G401 (cell line): ENCODE results near the gene EHMT1. TPM values are rescaled to one million over a fixed set of nuclear protein-coding genes. Genes with fewer than 3 reads are reported as not detected.

Experiments
- DNase-seq: peaks from one replicate; pipeline ENCODE4 v3.0.0-alpha.2; 2015; ENCODE audit warnings: low spot score
- in situ Hi-C: cut with HindIII; loops from 2 replicates; pipeline ENCODE4 v1.10.0; 2016; ENCODE audit warnings: low sequenced_read_pairs, mixed read lengths
- total RNA-seq: library from RNA; depleted of rRNA; stranded (reverse); fragments of >200 nt; shearing (Covaris generic); gene quantifications from 2 replicates; pipeline ENCODE4 v1.2.3, GENCODE V29; 2014

The EHMT1 gene
- total RNA-seq, 1 experiment from 2014 or later = 97.4 TPM

DNA sequence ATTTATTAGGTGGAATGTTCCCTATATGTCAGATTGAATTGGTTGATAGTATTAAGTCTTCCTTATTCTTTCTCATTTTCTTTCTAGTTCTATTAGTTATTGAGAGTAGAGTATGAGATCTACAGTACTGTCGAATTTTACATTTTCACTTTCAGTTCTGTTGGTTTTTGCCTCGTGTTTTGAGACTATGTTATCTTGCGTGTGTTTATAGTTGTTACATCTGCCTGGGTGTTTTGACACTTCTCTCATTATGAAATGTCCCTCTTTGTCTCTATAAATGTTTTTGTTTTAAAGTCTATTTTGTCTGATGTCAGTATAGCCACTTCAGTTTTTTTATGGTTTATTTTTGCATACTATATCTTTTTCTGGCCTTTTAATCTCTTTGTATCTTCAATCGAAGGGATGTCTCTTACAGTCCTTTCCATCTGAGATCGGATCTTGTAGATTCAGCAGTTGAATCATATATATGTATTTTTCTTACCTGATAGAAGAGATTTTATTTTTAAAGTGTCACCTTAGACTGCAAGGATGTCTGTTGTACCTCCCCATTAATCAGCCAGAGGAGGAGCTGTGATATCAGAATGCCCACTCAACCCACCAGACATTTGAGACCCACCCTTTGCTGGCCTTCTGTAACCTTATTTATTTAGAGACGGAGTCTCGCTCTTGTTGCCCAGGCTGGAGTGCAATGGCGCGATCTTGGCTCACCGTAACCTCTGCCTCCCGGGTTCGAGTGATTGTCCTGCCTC lies 20.7 kb downstream of the EHMT1 start:
- in situ Hi-C loops = no loop called here
- no peak for DNase-seq

DNA sequence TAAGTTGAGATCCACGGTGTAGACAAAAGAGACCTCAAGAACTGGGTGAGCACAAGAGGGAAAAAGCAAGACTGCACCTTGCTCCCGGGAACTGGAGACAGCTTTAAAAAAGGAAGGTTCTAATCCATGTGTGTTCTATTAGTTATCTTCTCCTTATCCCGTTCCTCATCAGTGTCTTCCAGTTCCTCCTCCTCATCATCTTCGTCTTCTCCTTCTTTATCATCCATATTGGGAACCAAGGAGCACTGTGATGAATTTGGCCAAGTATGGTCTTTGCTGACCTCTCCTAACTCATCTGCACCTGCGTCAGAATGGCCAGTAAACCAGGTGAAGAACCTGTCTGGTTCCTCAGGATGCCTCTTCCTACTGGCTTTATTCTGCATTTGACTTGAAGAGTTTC lies 22.1 kb downstream of the EHMT1 start:
- no peak for DNase-seq
- in situ Hi-C loops = no loop called here

DNA sequence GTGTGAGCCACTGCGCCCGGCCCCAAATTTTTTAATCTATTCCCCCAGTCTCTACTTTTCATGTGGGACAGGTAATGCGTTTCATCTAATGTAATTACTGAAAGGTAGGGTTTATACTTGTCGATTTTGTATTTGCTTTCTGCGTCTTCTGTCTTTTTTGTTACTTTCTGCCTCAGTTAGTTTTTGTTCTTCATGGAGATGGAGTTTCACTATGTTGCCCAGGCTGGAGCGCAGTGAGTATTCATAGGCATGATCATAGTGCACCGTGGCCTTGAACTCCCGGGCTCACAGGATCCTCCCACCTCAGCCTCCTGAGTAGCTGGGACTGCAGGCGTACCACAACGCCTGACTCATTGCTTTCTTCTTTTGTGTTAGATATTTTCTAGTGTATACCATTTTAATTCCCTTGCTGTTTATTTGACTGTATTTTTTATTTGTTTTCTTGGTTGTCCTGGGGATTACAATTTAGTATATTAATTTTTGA lies 23.4 kb downstream of the EHMT1 start:
- in situ Hi-C loops = no loop called here
- DNase-seq = no peak

DNA sequence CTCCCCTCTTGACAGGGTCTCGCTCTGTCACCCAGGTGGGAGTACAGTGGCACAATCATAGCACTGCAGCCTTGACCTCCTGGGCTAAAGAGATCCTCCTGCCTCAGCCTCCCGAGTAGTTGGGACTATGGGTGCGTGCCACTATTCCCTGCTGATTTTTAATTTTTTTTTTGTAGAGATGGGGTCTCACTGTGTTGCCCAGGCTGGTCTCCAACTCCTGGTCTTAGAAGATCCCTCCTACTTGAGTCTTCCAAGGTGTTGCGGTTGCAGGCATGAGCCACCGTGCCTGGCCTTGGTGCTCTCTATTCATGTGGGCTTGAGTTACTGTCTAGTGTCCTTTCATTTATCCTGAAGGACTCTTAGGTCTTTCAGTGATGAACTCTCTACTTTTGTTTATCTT lies 24.1 kb downstream of the EHMT1 start:
- no peak for DNase-seq
- in situ Hi-C loops = no loop called here

DNA sequence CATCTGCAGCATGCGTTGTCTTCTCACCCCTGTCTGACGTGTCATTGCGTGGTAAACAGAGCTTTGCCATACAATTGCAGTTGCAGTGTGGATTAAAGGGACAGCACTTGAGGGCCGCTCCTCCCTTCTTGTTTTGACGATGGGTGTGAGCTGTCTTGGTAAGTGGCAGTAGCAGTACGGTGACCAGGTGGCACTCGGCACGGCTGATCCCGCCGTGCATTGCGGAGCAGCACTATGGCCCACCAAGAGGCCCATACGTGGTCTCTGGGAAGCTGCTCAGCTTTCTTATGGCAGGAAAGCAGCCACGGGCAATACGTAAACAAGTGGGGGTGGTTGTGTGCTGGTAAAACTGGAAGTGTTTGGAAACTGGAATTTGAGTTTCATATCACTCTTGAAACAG lies 25.1 kb downstream of the EHMT1 start:
- in situ Hi-C loops = no loop called here
- DNase-seq = no peak

DNA sequence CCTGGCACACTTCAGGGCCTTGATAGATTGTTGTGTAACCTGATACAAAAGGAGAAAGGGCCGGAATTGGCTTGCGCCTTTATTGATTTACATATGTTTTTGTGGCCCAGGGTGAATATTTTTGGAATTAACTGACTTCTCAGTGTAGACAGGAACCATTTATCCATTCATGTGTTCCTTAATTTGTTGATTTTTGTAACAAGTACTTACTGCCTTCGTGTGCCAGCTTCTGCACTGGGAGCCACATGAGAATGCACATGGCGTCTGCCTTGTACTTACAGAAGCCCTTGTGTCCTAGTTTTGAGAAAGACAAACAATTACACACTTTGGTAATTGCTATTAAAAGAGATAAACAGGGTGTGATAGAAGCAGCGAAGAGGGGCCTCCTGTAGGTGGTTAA lies 26.4 kb downstream of the EHMT1 start:
- in situ Hi-C loops = no loop called here
- no peak for DNase-seq

DNA sequence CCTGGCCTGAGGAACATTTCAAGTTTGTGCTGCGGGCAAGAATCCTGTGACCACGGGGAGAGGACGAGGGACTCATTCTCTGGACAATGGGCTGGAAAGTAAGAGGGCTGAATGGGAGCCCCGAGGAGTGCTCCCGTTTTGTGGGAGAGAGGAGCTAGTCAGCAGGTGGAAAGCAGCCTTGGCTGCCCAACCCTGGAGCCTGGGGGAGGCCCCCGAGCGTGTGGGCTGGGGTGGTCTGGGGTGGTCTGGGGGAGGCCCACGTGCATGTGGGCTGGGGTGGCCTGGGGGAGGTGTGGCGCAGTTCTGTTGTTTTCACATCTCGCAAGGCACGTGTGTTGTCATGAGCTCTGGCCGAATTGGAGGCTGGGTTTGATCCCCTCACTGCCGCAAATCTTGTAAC lies 27.5 kb downstream of the EHMT1 start:
- in situ Hi-C loops = no loop called here
- DNase-seq = no peak

DNA sequence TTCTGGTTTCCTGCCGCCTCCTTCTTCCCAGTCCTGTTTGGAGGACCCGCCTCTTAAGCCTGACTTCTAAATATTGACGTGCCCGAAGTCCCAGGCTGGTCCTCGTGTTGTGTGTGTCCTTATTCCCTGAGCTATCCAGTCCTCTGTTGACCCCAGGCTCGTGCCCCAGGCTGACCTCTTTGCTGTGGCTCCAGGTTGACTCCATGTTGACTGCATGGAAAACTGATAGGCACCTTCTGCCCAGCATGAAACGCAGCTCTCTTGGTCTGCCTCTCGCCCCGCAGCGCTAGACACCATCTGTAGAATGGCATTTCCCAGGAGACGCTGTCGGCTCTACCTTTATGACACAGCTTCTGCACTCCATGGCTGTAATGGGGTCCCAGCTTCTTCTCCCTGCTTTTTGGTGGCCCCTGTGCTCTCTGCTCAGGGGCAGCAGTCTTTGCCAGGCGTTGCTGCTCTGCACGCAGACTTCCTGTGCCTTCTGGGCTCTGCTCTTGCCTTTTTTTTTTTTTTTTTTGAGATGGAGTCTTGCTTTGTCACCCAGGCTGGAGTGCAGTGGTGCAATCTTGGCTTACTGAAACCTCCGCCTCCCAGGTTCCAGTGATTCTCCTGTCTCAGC lies 28.4 kb downstream of the EHMT1 start:
- no peak for DNase-seq
- in situ Hi-C loops = no loop called here

DNA sequence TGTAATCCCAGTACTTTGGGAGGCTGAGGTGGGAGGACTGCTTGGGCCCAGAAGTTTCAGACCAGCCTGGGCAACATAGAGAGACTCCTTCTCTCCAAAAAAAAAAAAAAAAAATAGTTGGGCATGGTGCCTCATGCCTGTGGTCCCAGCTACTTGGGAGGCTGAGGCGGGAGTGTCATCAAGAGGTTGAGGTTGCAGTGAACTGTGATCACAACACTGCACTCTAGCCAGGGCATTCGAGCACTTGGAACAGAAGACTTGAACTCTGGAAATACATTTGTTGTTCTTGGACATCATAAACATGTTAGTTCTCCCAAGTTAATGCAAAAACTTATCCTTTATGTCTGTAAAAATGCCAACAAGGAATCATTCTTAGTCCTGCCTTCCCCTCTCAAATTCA lies 29.6 kb downstream of the EHMT1 start:
- DNase-seq = no peak
- in situ Hi-C loops = no loop called here

DNA sequence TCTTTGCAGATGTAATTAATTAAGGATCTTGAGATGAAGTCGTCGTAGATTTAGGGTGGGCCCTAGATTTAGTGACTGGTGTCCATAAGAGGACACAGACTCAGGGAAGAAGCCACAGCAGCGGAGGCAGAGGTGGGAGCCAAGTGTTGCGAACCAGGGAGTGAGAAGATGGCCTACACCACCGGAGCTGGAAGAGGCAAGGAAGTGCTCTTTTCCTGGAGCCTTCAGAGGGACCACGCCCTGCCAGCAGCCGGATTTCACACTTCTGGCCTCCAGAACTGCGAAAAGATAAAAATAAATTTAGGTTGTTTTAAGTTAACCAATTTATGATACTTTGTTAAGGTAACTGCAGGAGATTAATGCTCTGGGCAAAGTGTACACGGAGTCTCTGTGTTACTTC lies 30.7 kb downstream of the EHMT1 start:
- DNase-seq = no peak
- in situ Hi-C loops = no loop called here

DNA sequence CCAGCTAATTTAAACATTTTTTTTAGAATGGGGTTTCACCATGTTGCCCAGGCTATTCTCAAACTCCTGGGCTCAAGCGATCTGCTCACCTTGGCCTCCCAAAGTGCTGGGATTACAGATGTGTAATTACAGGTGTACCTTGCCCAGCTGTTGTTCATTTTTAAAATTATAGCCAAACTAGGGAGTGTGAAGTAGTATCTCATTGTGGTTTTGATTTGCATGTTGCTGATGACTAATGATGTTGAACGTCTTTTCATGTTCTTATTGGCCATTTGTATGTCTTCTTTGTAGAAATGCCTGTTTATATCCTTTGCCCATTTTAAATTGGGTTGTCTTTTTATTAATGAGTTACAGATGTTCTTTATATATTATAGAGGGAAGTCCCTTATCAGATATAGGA lies 31.5 kb downstream of the EHMT1 start:
- in situ Hi-C loops = no loop called here
- no peak for DNase-seq

DNA sequence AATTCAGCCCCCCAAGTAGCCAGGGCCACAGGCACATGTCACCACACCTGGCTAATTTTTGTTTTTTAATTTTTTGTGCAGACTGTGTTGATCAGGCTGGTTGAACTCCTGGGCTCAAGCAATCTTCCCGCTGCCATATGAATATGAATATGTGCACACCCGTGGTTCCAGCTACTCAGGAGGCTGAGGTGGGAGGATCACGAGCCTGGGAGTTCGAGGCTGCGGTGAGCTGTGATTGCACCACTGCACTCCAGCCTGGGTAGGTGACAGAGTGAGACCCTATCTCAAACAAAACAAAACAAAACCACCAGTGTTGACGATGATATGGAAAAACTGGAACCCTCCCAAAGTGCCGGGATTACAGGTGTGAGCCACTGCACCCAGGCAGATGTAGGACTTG lies 32.0 kb downstream of the EHMT1 start:
- no peak for DNase-seq
- in situ Hi-C loops = no loop called here

DNA sequence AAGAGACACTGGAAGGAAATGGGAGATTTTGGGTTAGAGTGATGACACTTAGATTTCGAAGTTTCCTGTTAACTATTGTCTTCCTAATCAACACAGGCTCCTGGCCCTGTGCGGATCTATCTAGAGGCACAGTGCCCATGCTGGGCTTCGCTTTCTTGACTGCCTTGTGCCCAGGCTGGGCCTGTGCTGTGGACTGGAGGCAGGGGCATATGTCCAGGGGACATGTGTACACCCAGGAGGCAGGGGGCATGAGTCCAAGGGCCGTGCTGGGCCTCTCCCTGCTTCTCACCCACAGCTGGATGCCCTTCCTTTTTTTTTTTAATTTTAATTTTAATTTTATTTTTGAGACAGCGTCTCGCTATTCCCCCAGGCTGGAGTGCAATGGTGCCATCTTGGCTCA lies 37.6 kb downstream of the EHMT1 start:
- in situ Hi-C loops = no loop called here
- DNase-seq = no peak

DNA sequence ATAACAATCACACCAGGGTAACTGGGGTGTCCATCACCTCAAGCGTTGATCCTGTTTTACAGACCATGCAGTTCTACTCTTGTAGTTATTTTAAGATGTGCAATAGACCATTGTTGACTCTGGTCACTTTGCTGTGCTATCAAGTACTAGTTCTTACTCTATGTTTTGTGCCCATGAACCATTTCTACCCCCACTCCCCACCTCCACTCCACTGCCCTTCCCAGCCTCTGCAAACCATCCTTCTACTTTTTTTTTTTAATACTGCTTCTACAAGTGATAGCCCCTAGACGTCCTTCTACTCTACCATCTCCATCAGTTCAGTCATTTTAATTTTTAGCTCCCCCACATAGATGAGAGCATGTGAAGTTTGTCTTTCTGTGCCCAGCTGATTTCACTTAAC lies 38.8 kb downstream of the EHMT1 start:
- in situ Hi-C loops = no loop called here
- DNase-seq = no peak

DNA sequence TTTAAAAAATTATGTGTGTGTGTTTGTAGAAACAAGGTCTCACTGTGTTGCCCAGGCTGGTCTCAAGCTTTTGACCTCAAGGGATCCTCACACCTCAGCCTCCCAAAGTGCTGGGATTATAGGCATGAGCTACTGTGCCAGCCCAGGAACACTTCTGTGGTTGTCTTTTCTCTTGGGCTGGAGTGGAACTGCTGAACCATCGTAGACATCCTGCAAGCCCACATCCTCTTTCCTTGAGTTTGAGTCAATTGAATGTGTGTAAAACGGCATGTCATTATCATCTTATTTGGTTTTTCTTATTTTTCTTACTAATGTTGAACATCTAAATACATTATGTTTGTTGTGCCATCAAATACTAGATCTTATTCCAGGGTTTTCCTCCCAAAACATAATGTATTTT lies 40.0 kb downstream of the EHMT1 start:
- in situ Hi-C loops = no loop called here
- no peak for DNase-seq

DNA sequence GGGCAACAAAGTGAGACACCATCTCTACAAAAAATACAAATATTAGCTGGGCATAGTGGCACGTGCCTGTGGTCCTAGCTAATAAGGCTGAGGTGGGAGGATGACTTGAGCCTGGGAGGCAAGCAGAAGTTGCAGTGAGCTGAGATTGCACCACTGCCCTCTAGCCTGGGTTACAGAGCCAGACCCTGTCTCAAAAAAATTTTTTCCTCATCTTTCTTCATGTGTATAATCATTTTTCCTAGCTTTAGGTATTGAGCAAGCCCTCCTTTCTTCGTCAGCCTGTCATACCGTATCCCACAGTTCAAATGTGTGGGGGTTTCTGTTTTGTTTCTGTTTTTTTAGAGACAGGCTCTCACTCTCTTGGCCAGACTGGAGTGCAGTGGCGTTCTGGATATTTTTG lies 41.3 kb downstream of the EHMT1 start:
- no peak for DNase-seq
- in situ Hi-C loops = no loop called here

DNA sequence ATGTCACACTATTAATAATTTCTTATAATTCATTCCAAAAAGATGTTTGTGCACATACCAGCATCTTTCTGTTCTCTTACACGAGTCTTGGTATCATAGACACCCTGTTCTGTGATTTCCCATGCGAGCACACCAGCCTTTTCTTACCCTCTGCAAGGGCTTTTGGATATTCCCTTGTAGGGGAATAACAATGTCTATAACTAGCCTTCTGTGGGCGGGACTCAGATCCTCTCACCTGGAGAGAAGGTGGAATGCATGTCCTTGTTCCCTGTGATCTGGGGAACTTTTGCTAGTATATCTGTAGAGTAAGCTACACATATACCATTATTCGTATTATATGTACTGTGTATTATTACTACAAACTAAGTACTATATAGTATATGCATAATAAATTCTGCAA lies 44.8 kb downstream of the EHMT1 start:
- in situ Hi-C loops = no loop called here
- no peak for DNase-seq

DNA sequence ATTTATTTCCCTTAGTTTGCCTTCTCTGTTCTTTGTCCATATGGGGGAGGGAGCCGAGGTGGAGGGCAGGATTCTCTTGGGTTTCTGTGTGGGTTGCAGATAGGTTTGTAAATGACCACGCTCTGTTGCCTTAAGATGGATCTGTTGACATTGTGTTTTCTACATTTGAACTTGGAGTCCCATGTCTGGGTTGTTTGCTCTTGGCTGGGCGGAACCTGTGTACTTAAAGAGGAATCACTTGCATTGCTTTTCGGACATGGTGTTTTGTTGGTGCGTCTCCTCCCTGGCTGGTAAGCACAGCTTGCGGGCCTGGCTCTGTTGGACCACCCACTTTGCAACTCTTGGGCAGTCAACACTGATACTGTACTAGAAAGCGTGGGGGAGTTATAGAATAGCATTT lies 45.9 kb downstream of the EHMT1 start:
- in situ Hi-C loops = no loop called here
- DNase-seq = no peak

DNA sequence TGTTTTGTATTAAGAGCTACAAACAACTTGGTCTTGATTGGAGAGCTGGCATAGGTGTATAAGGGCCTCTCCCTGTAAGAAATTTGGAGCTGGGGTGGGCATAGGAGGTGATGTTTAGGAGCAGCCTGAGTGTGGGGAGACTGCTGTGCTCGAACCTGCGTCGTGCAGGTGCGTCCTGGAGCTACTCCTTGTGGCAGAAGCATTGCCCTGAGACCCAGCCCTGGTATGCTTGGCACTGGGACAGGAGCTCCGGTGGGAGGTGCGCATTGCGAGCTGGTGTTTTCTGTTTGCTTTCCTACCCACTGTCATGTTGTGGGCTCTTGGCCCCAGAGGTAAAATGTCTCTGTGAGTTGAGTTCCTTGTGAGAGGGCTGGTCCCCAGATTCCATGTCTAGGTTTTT lies 46.4 kb downstream of the EHMT1 start:
- in situ Hi-C loops = no loop called here

DNA sequence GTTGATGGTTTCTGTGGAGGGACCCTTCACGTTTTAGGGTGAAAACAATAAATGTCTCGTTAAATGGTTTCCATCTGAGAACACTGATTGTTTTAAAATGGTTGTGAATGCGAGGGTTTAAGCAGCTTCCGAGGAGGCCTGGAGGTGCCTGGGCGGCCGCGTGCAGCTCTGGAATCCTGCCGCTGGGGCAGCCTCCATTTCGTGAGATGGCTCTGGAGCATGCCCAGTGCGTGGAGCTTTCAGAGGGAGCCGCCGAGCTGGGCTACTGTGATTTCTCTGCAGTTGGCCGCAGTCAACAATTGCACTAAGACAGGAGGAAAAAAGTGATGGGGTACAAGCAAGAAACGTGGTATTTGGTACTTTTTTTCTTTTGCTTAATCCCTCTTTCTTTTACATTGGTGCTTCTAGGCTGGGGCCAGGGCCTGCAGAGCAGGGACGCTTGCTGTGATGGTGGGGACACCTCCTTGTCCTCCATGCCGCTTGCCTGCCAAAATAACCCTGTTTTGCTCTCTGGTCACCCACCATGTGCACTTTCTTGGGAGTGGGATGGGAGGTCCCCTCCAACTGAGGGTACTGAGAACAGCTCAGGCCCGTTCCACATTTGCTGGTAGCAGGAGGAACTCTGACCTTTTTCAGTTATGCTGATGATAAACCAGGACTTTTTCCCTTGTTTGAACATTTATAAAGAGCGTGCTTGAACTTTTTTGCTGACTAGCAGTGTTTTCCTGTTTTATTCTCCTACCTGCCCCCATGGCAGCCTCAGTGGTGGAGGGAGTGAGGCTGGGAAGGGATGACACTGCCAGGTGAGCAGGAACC lies 47.1 kb downstream of the EHMT1 start:
- DNase-seq = peak; percentile 67

More for the DNA sequence above, 46.4 kb downstream of the EHMT1 start:
- no peak for DNase-seq

More for the DNA sequence above, 47.1 kb downstream of the EHMT1 start:
- in situ Hi-C loops = no loop called here
